Measurements from ENCODE around the gene TARS1.

TARS1 gene

GRCh38 chr5:33460210-33460609 lies 19.4 kb downstream of the TARS1 start:
- Histone ChIP-seq H3K79me2 (ENCODE audit: insufficient read depth, low read length) (no peaks in the 10 kb centered on the region), H3K4me2 (ENCODE audit: low read depth, low read length, poor library complexity, severe bottlenecking) (no peak overlapping the region), H3K9ac (ENCODE audit: low read depth, low read length, poor library complexity, severe bottlenecking) (no peak overlapping the region), H3F3A (ENCODE audit: low read depth) (no peaks in the 10 kb centered on the region), H3K36me3 (ENCODE audit: insufficient read depth, low read length) (peaks cover 97% of the 10 kb centered on the region), H4K20me1 (ENCODE audit: insufficient read depth, low read length, poor library complexity, severe bottlenecking) (no peaks in the 10 kb centered on the region), H3K4me3 (ENCODE audit: low read length, poor library complexity, severe bottlenecking) (no peak overlapping the region), H3K9me2 (replicated peaks; ENCODE audit: low read depth, low read length) (no peaks in the 10 kb centered on the region), H2AFZ (ENCODE audit: low read length) (no peak overlapping the region), H3K9me3 (ENCODE audit: insufficient read depth, low read depth, low read length) (no peaks in the 10 kb centered on the region), H3K4me1 (ENCODE audit: insufficient read depth, low read length, poor library complexity, severe bottlenecking) (no peaks in the 10 kb centered on the region), H3K27me3 (ENCODE audit: insufficient read depth, low read length, poor library complexity, severe bottlenecking) (no peaks in the 10 kb centered on the region)
- TF ChIP-seq, protein P1, sequence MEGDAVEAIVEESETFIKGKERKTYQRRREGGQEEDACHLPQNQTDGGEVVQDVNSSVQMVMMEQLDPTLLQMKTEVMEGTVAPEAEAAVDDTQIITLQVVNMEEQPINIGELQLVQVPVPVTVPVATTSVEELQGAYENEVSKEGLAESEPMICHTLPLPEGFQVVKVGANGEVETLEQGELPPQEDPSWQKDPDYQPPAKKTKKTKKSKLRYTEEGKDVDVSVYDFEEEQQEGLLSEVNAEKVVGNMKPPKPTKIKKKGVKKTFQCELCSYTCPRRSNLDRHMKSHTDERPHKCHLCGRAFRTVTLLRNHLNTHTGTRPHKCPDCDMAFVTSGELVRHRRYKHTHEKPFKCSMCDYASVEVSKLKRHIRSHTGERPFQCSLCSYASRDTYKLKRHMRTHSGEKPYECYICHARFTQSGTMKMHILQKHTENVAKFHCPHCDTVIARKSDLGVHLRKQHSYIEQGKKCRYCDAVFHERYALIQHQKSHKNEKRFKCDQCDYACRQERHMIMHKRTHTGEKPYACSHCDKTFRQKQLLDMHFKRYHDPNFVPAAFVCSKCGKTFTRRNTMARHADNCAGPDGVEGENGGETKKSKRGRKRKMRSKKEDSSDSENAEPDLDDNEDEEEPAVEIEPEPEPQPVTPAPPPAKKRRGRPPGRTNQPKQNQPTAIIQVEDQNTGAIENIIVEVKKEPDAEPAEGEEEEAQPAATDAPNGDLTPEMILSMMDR (conservative IDR thresholded peaks at IDR 0.05; ENCODE audit: low read length), result no peak
- TF ChIP-seq EZH2phosphoT487 (IDR thresholded peaks at IDR 0.05; ENCODE audit: borderline replicate concordance), result no peak

- H4K20me1 ChIP-seq (ENCODE audit: insufficient read depth, low read length, poor library complexity, severe bottlenecking), result no peaks in the 10 kb centered on the region
- peaks cover 92% of the 10 kb centered on the region for H3K36me3 ChIP-seq (ENCODE audit: insufficient read depth, low read length)
- H3K4me3 ChIP-seq (ENCODE audit: low read length, poor library complexity, severe bottlenecking), result no peak overlapping the region
- H3F3A ChIP-seq (ENCODE audit: low read depth), result no peaks in the 10 kb centered on the region
- H3K4me2 ChIP-seq (ENCODE audit: low read depth, low read length, poor library complexity, severe bottlenecking), result no peak overlapping the region
- H3K9me2 ChIP-seq (replicated peaks; ENCODE audit: low read depth, low read length), result no peaks in the 10 kb centered on the region
- H3K4me1 ChIP-seq (ENCODE audit: insufficient read depth, low read length, poor library complexity, severe bottlenecking), result no peaks in the 10 kb centered on the region
- H3K27me3 ChIP-seq (ENCODE audit: insufficient read depth, low read length, poor library complexity, severe bottlenecking), result no peaks in the 10 kb centered on the region
- TF ChIP-seq, protein P1 (conservative IDR thresholded peaks at IDR 0.05; ENCODE audit: low read length), result no peak
- no peak for TF ChIP-seq EZH2phosphoT487 (IDR thresholded peaks at IDR 0.05; ENCODE audit: borderline replicate concordance)
- no peaks in the 10 kb centered on the region for H3K9me3 ChIP-seq (ENCODE audit: insufficient read depth, low read depth, low read length)
- no peak overlapping the region for H2AFZ ChIP-seq (ENCODE audit: low read length)
- no peaks in the 10 kb centered on the region for H3K79me2 ChIP-seq (ENCODE audit: insufficient read depth, low read length)
- no peak overlapping the region for H3K9ac ChIP-seq (ENCODE audit: low read depth, low read length, poor library complexity, severe bottlenecking)
Measured at GRCh38 chr5:33462456-33462855, 21.7 kb downstream of the TARS1 start.

GRCh38 chr5:33465120-33465519 lies 24.4 kb downstream of the TARS1 start:
- Histone ChIP-seq H3F3A (ENCODE audit: low read depth) (no peaks in the 10 kb centered on the region), H3K9me3 (ENCODE audit: insufficient read depth, low read depth, low read length) (no peaks in the 10 kb centered on the region), H3K9ac (ENCODE audit: low read depth, low read length, poor library complexity, severe bottlenecking) (no peak overlapping the region), H3K4me3 (ENCODE audit: low read length, poor library complexity, severe bottlenecking) (no peak overlapping the region), H3K4me2 (ENCODE audit: low read depth, low read length, poor library complexity, severe bottlenecking) (no peak overlapping the region), H3K36me3 (ENCODE audit: insufficient read depth, low read length) (peaks cover 92% of the 10 kb centered on the region), H3K9me2 (replicated peaks; ENCODE audit: low read depth, low read length) (no peaks in the 10 kb centered on the region), H4K20me1 (ENCODE audit: insufficient read depth, low read length, poor library complexity, severe bottlenecking) (no peaks in the 10 kb centered on the region), H3K4me1 (ENCODE audit: insufficient read depth, low read length, poor library complexity, severe bottlenecking) (no peaks in the 10 kb centered on the region), H2AFZ (ENCODE audit: low read length) (no peak overlapping the region), H3K79me2 (ENCODE audit: insufficient read depth, low read length) (no peaks in the 10 kb centered on the region), H3K27me3 (ENCODE audit: insufficient read depth, low read length, poor library complexity, severe bottlenecking) (no peaks in the 10 kb centered on the region)
- TF ChIP-seq, protein P1 (conservative IDR thresholded peaks at IDR 0.05; ENCODE audit: low read length), result no peak
- TF ChIP-seq EZH2phosphoT487 (IDR thresholded peaks at IDR 0.05; ENCODE audit: borderline replicate concordance), result no peak

All from Loucy (cell line).